Frontal cortex (tissue), 4 donors: Measurements from ENCODE around the gene ADCY2. TPM values are rescaled to one million over a fixed set of nuclear protein-coding genes. Genes with fewer than 3 reads are reported as not detected.

Source experiments
- DNase-seq, 2 donors: peaks; one replicate each; pipeline ENCODE4 v3.0.0; 2012; ENCODE audit warnings: low spot score in 2 of 2
- FAIRE-seq: peaks from 2 replicates; lab custom pipeline; 2012; peaks lifted over from hg19 to GRCh38; lab: Jason Lieb, UNC
- total RNA-seq: library from RNA; depleted of rRNA; stranded (reverse); fragments of >200 nt; gene quantifications from one replicate; pipeline ENCODE4 v1.2.3, GENCODE V29; 2014
- donor health status: control.
- donor health status: control.
- donor health status: control.

Gene ADCY2
- total RNA-seq, 1 donor from 2014 or later: 20.4 TPM

DNA sequence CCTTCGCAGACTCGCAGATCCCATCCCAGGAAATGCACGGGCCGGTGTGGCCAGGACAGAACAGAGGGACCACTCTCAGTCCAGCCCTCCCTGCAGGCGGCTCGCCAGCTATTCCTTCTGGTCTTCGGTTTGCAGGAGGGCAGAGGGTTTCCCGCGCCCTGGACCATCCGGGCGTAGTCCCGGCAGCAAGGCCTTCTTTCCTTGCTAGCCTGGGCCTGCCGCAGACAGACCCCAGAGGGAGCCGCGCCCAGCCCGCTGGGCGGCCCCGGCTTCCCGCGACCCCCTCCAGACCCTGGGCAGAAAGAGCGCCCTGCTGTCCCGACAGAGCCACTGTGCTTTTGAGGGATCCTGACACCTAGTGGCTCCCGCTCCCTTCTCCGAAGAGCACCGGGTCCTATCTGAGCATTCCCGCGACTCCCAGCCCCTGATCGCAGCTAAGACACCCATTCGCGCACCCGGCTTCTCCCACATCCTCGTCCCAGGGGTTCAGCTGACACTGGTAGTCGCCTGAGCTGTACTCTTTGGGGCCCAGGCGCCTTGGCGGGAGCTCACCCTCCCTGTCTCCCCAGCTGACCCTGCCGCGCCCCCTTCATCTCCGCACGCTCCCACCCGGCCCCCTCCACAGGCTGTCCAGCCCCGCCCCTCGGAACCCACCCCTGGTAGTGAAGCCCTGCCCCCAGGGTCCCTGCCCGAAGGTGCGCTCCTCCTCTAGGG is 453.9 kb downstream of the ADCY2 start:
- DNase-seq (peak; percentile 49 to 58), FAIRE-seq (no peak)

DNA sequence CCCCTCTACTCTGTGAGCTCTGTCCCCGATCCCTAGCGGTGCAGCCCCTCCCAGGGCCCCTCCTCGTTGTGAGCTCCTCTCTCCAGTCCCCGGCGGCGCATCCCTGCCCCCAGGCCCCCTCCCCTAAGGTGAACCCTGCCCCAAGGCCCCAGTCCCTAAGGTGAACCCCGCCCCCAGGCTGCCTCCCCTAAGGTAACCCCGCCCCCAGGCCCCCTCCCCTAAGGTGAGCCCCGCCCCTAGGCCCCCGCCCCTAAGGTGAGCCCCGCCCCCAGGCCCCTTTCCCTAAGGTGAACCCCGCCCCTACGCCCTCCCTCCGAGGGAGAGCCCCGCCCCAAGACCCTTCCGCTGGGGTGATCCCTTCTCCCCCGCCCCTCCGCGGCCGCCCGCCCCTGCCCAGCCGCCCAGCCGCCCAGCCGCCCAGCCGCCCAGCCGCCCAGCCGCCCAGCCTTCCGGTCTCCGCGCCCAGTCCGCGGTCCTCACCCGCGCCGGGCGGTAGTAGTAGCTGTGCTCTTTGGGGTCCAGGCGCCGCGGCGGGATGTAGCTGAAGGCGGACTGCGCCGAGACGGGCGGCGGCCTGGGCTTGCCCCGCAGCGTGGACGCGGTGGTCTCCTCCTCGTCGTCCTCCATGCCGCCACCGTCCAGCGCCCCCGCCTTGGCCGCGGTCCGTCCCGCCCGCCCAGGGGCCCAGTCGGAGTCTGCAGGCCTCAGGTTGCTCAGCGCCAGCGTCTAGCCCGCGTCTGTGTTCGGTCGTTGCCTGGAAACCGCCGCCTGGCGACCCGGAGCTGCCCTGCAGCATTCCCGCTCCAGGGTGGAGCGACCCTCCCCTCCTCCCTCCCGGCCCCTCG is 454.7 kb downstream of the ADCY2 start, which contains the start of gene CFAP90:
TSS of gene CFAP90 (minus strand) at position 739 of the 845 bp plus-strand sequence. CDS start at position 627, 112 bp downstream.
- peak; percentile 45 to 49 for DNase-seq
- FAIRE-seq: no peak

GRCh38 chr5:7851240-7851592 is 455.3 kb downstream of the ADCY2 start:
- no peak for DNase-seq
- FAIRE-seq: no peak

DNA sequence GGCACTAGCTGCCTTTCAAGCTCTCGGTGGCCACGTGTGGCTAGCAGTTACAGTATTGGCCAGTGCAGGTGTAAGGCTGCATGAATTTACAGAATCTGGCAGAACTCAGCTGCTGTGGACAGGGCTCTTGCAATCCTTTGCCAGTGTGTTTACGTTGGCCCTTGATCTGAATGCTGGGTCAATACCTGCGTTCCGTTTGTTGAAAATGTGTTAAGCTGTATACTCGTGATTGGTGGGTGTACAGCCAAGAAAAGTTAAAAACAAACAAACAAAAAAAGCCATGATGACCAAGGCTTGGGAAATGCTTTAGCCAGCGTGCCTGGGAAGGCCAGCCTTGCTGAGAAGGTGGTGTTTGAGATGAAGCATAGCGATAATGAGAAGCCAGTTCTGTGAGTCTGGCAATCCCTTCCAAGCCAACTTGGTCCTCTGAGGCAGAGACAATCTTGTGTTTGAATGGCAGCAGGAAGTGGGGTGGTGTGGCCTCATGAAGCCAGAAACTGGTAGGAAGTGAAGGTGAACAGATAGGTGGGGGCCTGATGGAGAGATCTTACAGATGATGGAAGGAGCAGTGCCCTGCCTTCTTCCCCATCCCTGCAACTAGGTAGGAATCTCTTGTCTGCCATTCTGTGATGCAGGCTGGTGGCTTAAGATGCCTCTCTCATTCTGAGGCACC is 455.8 kb downstream of the ADCY2 start:
- DNase-seq: no peak
- FAIRE-seq: no peak

- no peak for DNase-seq
- FAIRE-seq: no peak
These were observed 456.6 kb downstream of the ADCY2 start for GRCh38 chr5:7852542-7852941.

DNA sequence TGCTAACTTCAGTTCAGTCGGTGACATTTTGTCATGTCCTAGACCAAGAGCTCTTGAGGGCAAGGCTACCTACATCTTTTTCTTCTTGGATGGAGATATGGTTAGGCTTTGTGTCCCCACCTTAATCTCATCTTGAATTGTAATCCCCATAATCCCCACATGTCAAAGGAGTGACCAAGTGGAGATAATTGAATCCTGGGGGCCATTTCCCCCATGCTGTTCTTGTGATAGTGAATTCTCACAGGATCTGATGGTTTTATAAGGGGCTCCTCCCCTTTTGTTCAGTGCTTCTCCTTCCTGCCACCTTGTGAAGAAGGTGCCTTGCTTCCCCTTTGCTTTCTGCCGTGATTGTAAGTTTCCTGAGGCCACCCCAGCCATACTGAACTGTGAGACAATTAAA is 457.1 kb downstream of the ADCY2 start:
- no peak for DNase-seq
- no peak for FAIRE-seq

DNA sequence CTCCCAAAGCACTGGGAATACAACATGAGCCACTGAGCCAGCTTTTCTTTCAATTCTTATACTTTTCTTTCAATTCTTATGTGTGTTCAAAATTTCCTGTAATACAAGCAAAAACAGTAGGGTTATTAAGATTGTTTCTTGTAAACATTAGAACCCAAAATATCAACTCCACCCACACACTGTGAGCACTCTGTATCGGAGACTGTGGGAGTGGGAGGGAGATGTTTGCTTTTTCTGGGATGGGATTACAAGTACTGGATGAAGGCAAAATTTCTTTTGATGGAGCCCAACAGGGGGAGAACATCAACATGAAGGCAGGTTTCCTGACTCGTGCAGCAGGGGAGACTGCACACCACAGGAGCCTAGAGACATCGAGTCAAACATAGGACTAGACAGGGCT is 459.7 kb downstream of the ADCY2 start:
- DNase-seq (no peak), FAIRE-seq (no peak)

- FAIRE-seq (peak; percentile 24), DNase-seq (peak in 1 of 2 donors; percentile 30)
These were observed 460.9 kb downstream of the ADCY2 start for GRCh38 chr5:7856855-7857254.

DNA sequence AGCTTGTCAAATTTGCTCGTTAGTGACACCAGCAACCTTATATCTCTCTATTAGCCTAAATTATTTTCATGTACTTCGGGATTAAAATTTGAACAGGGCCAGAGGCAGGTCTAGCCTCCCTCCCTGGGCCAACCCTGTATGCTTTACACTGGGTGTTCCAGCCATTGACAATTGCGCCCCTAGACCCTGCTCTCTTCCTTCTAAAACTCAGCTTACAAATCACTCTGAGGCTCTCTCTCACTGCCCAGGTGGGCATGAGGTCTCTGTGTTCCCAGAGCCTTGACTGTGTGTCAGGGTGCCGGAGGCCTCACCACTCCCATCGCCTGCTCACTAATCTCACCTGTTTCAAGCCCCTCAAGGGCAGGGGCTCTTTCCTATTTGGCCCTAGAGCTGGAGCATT is 461.4 kb downstream of the ADCY2 start:
- DNase-seq (no peak), FAIRE-seq (no peak)

- DNase-seq: no peak
- FAIRE-seq: no peak
These were observed 462.1 kb downstream of the ADCY2 start for GRCh38 chr5:7857926-7858632.

- no peak for DNase-seq
- FAIRE-seq: no peak
These were observed 470.3 kb downstream of the ADCY2 start for GRCh38 chr5:7866196-7866595.

DNA sequence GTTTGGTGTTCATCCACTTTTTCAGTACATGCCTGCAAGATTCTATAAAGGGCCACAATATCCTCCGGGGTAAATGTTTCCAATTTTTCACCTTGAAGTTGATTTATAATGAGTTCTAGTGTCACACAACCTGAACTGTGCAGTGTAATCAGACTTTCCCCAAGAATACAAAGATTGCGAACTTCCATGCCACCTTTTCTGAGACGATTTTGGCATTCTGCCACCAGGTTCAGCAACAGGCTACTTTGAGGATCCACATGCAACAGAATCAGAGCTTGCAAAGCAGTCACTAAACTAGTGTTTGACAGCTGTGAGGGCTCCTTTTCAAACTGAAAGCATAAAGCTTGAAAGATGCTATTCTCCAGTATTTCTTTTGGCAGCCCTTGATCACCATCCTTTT is 471.3 kb downstream of the ADCY2 start:
- FAIRE-seq: no peak

GRCh38 chr5:7868427-7868772 is 472.5 kb downstream of the ADCY2 start:
- FAIRE-seq: no peak

More for the DNA sequence above, 471.3 kb downstream of the ADCY2 start:
- no peak for DNase-seq

GRCh38 chr5:7868773-7869473 is 473.0 kb downstream of the ADCY2 start, which contains the start of the genes FASTKD3 and MTRR:
FASTKD3 (minus strand) TSS chr5:7869031; CDS start chr5:7868083, 948 bp downstream.
MTRR (plus strand) TSS chr5:7869148; CDS start chr5:7870795, 1,647 bp downstream.
- FAIRE-seq: no peak
- peak; percentile 91 to 92 for DNase-seq

More at GRCh38 chr5:7868427-7868772, 472.5 kb downstream of the ADCY2 start:
- no peak for DNase-seq

DNA sequence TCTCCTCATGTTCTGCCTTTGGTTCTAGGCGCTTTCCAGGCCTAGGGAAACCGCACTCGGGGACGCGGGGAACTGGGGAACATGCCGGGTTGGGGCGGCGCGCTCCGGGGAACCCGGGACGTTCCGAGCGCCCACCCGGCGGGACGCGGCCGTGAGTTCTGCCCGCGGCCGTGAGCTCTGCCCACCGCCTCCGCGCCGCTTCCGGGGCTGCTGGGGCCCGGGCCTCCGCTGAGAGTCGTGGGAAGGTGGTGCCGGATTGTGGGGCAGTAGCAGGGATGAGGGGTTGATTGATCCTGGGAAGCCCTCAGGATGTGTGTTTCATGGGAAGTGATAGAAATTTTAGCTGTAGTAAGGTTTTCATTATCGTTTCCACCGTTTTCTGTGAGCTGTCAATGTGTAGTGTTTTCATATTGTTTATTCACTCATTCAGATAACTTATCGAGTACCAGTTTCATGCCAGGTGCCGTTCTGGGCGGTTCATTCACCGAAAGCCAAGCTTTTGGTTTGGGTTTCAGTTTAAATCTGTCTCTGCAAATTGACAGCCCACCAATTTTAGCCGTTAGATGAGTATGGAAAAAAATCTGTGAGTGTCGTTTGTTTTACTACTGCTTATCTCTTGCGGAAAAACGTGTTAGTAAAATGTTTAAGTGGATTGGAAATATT is 473.7 kb downstream of the ADCY2 start:
- DNase-seq: peak in 1 of 2 donors; percentile 20
- FAIRE-seq: no peak

GRCh38 chr5:7871653-7872052 is 475.7 kb downstream of the ADCY2 start:
- no peak for FAIRE-seq
- no peak for DNase-seq

DNA sequence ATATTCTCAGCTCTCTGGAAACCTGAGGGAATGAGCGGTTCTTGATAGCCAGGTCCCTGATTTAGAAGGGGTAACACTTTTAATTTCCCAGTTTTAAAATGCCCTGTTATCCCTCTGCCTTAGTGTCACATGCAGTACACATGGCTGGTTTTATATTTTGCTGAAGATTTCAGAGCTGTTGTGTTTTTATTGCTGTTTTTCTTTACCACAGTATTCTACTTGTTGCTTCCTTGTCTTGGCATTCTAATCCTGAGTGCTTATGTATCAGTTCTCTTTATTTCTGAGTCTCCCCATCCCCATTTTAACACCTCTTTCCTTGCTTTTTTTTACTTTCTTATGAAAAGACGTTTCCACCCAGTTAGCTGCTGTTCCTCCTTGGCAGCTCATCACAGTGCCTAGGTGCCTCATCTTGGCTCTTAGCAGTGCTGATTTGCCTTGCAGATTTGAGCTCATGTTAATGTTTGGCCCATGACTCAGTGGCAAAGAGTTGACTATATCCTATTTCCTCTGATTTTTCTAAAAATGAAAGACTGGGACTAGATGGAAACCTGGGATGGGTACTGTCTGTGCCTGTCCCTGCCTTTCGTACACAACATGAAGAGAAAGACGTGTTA is 476.7 kb downstream of the ADCY2 start:
- FAIRE-seq (no peak), DNase-seq (no peak)

- no peak for FAIRE-seq
- no peak for DNase-seq
These were observed 477.3 kb downstream of the ADCY2 start for GRCh38 chr5:7873216-7873615.
